PFSK-1 (cell line): Measurements from ENCODE around the gene ADCY6.

ENCODE experiments used
- FOXP2 ChIP-seq: optimal IDR thresholded peaks from 2 replicates; pipeline ENCODE3; 2011; ENCODE audit warnings: borderline replicate concordance, control low read depth, inconsistent platforms; ENCODE audit not compliant: insufficient read depth; ENCODE audit errors: extremely low read length, extremely low read depth
- POLR2AphosphoS5 ChIP-seq: IDR thresholded peaks from 2 replicates; pipeline ENCODE4 v1.6.1; 2012; ENCODE audit warnings: low read depth, mild to moderate bottlenecking, control low read depth, low read length, moderate library complexity
- SIN3A ChIP-seq: IDR thresholded peaks from 2 replicates; pipeline ENCODE4 v1.6.1; 2012; ENCODE audit warnings: mild to moderate bottlenecking, low read length, moderate library complexity, borderline replicate concordance; ENCODE audit not compliant: insufficient read depth
- TAF1 ChIP-seq: IDR thresholded peaks from 2 replicates; pipeline ENCODE4 v1.6.1; 2012; ENCODE audit warnings: low read length, control low read depth, borderline replicate concordance; ENCODE audit not compliant: insufficient read depth
- TF ChIP-seq, protein P1 (sequence below), 2 experiments: IDR thresholded peaks; 2 replicates each; pipeline versions ENCODE4 v1.6.1 to v1.8.0; 2011 to 2012; ENCODE audit warnings: low read depth in 2 of 2, low read length in 2 of 2, control low read depth in 1 of 2, inconsistent platforms in 1 of 2, mild to moderate bottlenecking in 1 of 2, moderate library complexity in 1 of 2; ENCODE audit not compliant: insufficient read depth in 1 of 2

The ADCY6 gene

GRCh38 chr12:48828841-48829575 lies 40.1 kb upstream of the ADCY6 start:
- TF ChIP-seq SIN3A (no peak), FOXP2 (no peak), TAF1 (no peak), POLR2AphosphoS5 (no peak)
- TF ChIP-seq, protein P1, sequence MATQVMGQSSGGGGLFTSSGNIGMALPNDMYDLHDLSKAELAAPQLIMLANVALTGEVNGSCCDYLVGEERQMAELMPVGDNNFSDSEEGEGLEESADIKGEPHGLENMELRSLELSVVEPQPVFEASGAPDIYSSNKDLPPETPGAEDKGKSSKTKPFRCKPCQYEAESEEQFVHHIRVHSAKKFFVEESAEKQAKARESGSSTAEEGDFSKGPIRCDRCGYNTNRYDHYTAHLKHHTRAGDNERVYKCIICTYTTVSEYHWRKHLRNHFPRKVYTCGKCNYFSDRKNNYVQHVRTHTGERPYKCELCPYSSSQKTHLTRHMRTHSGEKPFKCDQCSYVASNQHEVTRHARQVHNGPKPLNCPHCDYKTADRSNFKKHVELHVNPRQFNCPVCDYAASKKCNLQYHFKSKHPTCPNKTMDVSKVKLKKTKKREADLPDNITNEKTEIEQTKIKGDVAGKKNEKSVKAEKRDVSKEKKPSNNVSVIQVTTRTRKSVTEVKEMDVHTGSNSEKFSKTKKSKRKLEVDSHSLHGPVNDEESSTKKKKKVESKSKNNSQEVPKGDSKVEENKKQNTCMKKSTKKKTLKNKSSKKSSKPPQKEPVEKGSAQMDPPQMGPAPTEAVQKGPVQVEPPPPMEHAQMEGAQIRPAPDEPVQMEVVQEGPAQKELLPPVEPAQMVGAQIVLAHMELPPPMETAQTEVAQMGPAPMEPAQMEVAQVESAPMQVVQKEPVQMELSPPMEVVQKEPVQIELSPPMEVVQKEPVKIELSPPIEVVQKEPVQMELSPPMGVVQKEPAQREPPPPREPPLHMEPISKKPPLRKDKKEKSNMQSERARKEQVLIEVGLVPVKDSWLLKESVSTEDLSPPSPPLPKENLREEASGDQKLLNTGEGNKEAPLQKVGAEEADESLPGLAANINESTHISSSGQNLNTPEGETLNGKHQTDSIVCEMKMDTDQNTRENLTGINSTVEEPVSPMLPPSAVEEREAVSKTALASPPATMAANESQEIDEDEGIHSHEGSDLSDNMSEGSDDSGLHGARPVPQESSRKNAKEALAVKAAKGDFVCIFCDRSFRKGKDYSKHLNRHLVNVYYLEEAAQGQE (IDR thresholded peaks at IDR 0.05; ENCODE audit: insufficient read depth in 1 of 2, low read depth in 2 of 2, low read length in 2 of 2) = no peak

GRCh38 chr12:48828293-48828692 lies 39.4 kb upstream of the ADCY6 start:
- TF ChIP-seq FOXP2 (no peak), TAF1 (no peak), POLR2AphosphoS5 (no peak), SIN3A (no peak)
- TF ChIP-seq, protein P1 (IDR thresholded peaks at IDR 0.05; ENCODE audit: insufficient read depth in 1 of 2, low read depth in 2 of 2, low read length in 2 of 2) = no peak

- TF ChIP-seq POLR2AphosphoS5 = no peak
- TF ChIP-seq, protein P1 (IDR thresholded peaks at IDR 0.05; ENCODE audit: insufficient read depth in 1 of 2, low read depth in 2 of 2, low read length in 2 of 2) = no peak
- TF ChIP-seq TAF1 = no peak
- TF ChIP-seq FOXP2 = no peak
- TF ChIP-seq SIN3A = no peak
These were observed 38.7 kb upstream of the ADCY6 start for GRCh38 chr12:48827513-48828096.

GRCh38 chr12:48827026-48827425 lies 38.1 kb upstream of the ADCY6 start:
- TF ChIP-seq, protein P1 (IDR thresholded peaks at IDR 0.05; ENCODE audit: insufficient read depth in 1 of 2, low read depth in 2 of 2, low read length in 2 of 2) = no peak
- TF ChIP-seq FOXP2 (no peak), TAF1 (no peak), POLR2AphosphoS5 (no peak)
